Kidney epithelial cell (primary cell): ENCODE data around the gene B2M. TPM values are rescaled to one million over a fixed set of nuclear protein-coding genes. Genes with fewer than 3 reads are reported as not detected.
"Not testable (repeated sequence)": the region's sequence is repeated elsewhere in the genome, so short reads cannot be mapped to it uniquely, and the experiment has no call there.

Experiments
- DNase-seq: peaks from one replicate; pipeline ENCODE4 v3.0.0-alpha.2; 2010; ENCODE audit warnings: low read depth
- H3K27me3 ChIP-seq: 2 replicates; pipeline ENCODE4 v1.6.0; 2011; ENCODE audit warnings: low read length; ENCODE audit not compliant: control insufficient read depth, insufficient read depth
- H3K36me3 ChIP-seq: 2 replicates; pipeline ENCODE4 v1.5.1; 2011; ENCODE audit warnings: low read length; ENCODE audit not compliant: control insufficient read depth, insufficient read depth
- H3K4me3 ChIP-seq: 2 replicates; pipeline ENCODE4 v1.5.1; 2011; ENCODE audit warnings: low read depth, mild to moderate bottlenecking, control low read depth, low read length
- total RNA-seq: library from RNA; depleted of rRNA; stranded (reverse); fragments of >200 nt; gene quantifications from 2 replicates; pipeline ENCODE4 v1.2.3, GENCODE V29; 2015
- TF ChIP-seq, protein P1 (sequence below): IDR thresholded peaks from 2 replicates; pipeline ENCODE4 v1.5.1; 2011; ENCODE audit warnings: mild to moderate bottlenecking, moderate library complexity, low read length, control low read depth, inconsistent platforms; ENCODE audit not compliant: insufficient read depth, poor library complexity, severe bottlenecking

Gene B2M
- total RNA-seq, 1 donor from 2014 or later, result 956 TPM

DNA sequence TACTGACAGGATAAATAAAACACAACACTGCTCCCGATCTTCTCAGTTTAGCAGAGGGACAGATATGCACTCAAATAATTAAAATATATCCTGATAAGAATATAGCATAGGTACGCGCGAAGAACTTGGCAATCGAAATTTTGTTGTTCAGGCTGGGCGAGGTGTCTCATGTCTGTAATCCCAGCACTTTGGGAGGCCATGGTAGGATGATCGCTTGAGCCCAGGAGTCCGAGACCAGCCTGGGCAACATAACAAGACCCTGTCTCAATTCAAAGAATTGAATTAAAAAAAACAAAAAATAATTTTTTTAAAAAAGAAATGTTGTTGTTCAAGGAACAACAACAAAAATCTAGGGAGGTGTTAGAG, 7.6 kb downstream of the B2M start:
- Histone ChIP-seq H3K27me3 (no peaks in the 10 kb centered on the region), H3K4me3 (no peak overlapping the region), H3K36me3 (peaks cover 2% of the 10 kb centered on the region)
- TF ChIP-seq, protein P1, sequence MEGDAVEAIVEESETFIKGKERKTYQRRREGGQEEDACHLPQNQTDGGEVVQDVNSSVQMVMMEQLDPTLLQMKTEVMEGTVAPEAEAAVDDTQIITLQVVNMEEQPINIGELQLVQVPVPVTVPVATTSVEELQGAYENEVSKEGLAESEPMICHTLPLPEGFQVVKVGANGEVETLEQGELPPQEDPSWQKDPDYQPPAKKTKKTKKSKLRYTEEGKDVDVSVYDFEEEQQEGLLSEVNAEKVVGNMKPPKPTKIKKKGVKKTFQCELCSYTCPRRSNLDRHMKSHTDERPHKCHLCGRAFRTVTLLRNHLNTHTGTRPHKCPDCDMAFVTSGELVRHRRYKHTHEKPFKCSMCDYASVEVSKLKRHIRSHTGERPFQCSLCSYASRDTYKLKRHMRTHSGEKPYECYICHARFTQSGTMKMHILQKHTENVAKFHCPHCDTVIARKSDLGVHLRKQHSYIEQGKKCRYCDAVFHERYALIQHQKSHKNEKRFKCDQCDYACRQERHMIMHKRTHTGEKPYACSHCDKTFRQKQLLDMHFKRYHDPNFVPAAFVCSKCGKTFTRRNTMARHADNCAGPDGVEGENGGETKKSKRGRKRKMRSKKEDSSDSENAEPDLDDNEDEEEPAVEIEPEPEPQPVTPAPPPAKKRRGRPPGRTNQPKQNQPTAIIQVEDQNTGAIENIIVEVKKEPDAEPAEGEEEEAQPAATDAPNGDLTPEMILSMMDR, result no peak
- DNase-seq, result no peak

DNA sequence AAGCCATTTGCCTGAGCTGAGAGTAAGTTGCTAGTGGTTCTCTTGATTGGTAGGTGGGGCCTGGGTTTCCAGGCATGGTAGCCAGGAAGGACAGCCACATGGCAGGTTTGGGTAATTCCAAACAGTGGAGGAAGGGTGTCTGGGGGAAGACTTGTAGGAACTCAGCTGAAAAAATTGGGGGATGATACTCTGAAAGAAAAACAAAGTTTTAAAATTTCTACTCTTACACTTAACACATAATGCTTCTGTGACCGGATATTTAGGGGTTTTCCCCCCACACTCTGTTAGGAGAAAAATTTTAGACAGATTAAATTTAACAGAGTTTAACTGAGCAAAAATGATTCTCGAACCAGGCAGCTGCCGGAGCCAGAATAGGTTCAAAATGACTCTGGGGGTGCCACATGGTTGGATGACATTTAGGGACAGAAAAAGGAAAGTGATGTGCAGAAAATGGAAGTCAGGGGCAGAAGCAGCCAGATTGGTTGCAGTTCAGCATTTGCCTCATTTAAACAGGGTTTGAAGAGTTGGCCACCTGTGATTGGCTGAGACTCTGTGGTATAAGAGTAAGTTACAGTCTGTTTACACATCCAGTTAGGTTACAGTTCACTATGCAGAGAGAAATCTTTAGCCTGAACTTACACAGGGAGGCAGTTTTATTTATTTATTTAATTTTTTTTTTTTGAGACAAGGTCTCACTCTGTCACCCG, 8.1 kb downstream of the B2M start:
- H3K36me3 ChIP-seq, result peaks cover 2% of the 10 kb centered on the region
- H3K27me3 ChIP-seq, result no peaks in the 10 kb centered on the region
- TF ChIP-seq, protein P1, result no peak
- DNase-seq, result no peak
- no peak overlapping the region for H3K4me3 ChIP-seq

DNA sequence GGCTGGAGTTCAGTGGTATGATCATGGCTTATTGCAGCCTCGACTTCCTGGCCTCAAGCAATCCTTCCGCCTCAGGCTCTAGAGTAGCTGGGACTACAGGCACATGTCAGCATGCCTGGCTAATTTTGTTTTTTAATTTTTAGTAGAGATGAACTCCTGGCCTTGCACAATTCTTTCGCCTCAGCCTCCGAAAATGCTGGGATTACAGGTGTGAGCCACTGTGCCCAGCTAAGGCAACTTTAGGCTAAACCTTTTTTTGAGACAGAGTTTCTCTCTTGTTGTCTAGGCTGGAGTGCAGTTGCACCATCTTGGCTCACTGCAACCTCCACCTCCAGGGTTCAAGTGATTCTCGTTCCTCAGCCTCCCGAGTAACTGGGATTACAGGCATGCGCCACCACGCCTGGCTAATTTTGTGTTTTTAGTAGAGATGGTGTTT, 8.7 kb downstream of the B2M start:
- H3K36me3 ChIP-seq, H3K4me3 ChIP-seq, H3K27me3 ChIP-seq, DNase-seq: not testable (repeated sequence)

DNA sequence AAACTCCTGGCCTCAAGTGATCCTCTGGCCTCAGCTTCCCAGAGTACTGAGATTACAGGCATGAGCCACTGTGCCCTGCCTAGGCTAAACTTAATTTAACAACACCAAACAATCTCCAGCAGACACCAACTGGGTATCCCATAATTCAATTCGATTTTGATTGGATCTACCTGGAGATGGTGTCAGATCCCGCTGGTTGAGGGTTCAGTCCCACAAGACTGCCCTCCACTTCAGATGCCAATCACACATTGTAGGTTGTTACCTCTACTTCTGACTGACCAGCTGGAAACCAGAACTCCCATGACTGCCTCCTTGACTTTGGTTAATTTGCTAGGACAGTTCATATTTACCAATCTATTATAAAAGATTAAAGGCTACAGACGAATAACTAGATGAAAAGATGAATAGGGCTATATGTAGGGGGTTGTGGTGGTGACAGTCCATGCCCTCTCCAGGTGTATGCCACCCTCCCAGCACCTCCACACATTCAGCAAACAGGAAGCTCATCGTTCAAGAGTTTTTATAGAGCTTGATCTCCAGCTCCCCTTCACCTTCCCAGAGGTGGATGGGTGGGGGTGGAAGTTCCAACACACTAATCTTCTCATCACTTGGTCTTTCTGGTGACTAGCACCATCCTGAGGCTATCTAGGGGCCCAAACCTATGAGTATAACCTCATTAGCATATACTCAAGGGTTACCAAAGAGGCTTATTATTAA, 9.3 kb downstream of the B2M start:
- no peak for DNase-seq
- peaks cover 2% of the 10 kb centered on the region for H3K36me3 ChIP-seq
- TF ChIP-seq, protein P1, result no peak
- no peak overlapping the region for H3K4me3 ChIP-seq
- no peaks in the 10 kb centered on the region for H3K27me3 ChIP-seq

DNA sequence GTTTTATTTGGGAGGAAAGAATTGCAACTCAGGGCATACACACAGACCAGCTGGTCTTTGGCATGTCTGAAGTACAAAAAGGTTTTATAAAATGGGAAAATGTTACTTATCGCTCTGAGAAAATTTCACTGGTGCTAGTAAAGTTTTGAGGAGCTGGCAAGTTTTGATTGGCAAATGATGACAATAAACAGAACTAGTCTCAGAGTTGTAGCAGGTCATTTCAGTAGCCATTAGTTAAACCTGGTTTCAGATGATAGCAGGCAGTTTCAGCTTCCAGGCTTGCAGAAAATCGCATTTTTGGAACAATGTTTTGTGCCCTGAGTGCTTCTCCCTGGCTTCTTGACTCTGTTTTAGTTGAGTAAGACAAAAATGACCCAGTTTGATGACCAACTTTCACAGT, 10.7 kb downstream of the B2M start:
- H3K36me3 ChIP-seq, result no peaks in the 10 kb centered on the region
- no peak for DNase-seq
- TF ChIP-seq, protein P1, result no peak
- H3K4me3 ChIP-seq, result no peak overlapping the region
- H3K27me3 ChIP-seq, result no peaks in the 10 kb centered on the region

DNA sequence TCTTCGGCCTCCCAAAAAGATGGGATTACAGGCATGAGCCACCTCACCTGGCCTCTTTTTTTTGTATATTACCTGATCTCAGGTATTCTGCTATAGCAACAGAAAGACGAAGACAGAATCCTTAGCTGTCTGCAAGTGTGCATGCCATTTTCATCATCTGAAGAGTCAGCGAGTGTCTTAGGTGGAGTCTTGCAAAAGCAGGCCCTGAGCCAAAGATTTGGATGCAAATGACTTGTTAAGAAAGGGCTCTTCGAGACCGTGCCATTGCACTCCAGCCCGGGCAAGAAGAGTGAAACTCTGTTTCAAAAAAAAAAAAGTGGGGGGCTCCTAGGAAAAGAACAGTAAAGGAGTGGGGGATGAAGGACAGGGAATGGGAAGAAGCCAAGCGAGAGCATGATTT, 14.8 kb downstream of the B2M start:
- Histone ChIP-seq H3K4me3 (no peak overlapping the region), H3K36me3 (no peaks in the 10 kb centered on the region), H3K27me3 (no peaks in the 10 kb centered on the region)
- no peak for DNase-seq
- TF ChIP-seq, protein P1, result no peak
